Measurements from ENCODE around the gene ADH5. TPM values are rescaled to one million over a fixed set of nuclear protein-coding genes. Genes with fewer than 3 reads are reported as not detected.

Gene ADH5
- total and polyA plus RNA-seq, 10 of the 15 experiments (the other 5 are each of a cell fraction or from before 2014, with no cell fraction given): 48.5 to 159 (median 95.3) TPM

DNA sequence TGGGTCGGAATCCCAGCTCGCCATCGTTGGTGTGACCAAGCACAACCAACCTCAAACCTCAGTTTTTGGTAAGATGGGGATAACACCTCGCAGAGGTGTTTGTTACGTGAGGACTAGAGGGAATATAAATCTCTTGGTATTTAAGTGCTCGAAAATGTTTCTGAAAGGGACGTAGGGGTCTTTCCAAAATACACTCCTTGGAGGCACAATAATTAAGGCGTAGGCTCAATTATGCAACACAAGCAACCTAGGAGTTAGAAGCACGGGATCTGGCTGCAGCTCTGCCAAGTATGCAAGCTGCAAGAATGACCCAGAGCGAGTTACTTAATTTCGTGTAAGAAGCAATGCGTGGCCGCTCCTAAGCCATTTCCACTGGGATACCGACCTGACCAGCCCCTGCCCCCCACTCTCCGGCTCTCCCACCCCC is 552 bp downstream of the ADH5 start:
- Histone ChIP-seq H3K4me1 (ENCODE audit: control insufficient read depth, insufficient read depth, low read length) (no peaks in the 10 kb centered on the region), H3K9ac (ENCODE audit: control insufficient read depth, insufficient read depth, low read length) (peak overlapping the region; percentile 86), H4K20me1 (ENCODE audit: control insufficient read depth, insufficient read depth) (no peaks in the 10 kb centered on the region), H3K4me3 (peak overlapping the region; percentile 90), H3K4me2 (ENCODE audit: control insufficient read depth, insufficient read depth) (peak overlapping the region; percentile 78), H3K9me3 (replicated peaks; ENCODE audit: control insufficient read depth, insufficient read depth, low read length) (no peaks in the 10 kb centered on the region; the same call in 2 of the 3 replicates), H3K27me3 (replicated peaks in 1 of 2; ENCODE audit: control insufficient read depth in 2 of 2, insufficient read depth in 2 of 2, low read length in 1 of 2) (no peaks in the 10 kb centered on the region), H3K79me2 (ENCODE audit: control insufficient read depth, insufficient read depth, low read length) (peaks cover 23% of the 10 kb centered on the region), H2AFZ (ENCODE audit: control insufficient read depth, low read depth, low read length) (peak overlapping the region; percentile 87), H3K27ac (ENCODE audit: control insufficient read depth, insufficient read depth) (peak overlapping the region; percentile 76), H3K36me3 (ENCODE audit: control insufficient read depth in 2 of 2, insufficient read depth in 2 of 2, low read length in 1 of 2) (peaks cover 3 to 5% of the 10 kb centered on the region in 2 experiments; a peak in 1 of 4 replicates)
- intact Hi-C loops (cut with micrococcal nuclease; ENCODE audit: unreplicated experiment): loop anchor here (1.0 kb wide), 1 partner anchor 316 kb away; no protein-coding TSS in a partner anchor
- TF ChIP-seq EGR1 (IDR thresholded peaks at IDR 0.05; ENCODE audit: borderline replicate concordance in 1 of 2, low read depth in 2 of 2, low read length in 2 of 2) (no peak), RUNX3 (IDR thresholded peaks at IDR 0.05; ENCODE audit: low read length) (0 out of 2 replicates have a peak, but pooled peaks have one; percentile 24)
- POLR2A ChIA-PET: interaction anchor here (0.5 to 2.2 kb wide), 6 partner anchors 13 to 827 kb away, joined by 3 to 11 read pairs (median 3); partner anchors contain the start of genes EIF4E and RAP1GDS1
- in situ Hi-C loops (cut with MboI): loop anchor here (25.0 kb wide), 1 partner anchor 849 kb away; the partner anchor contains the start of gene DNAJB14
- under 1% methylated on average over 15 of the region's 15 CpGs for WGBS (ENCODE audit: insufficient coverage, insufficient replicate concordance, low lambda C conversion rate, missing lambda C conversion rate)
- RAD21 ChIA-PET (ENCODE audit: unreplicated experiment): interaction anchor here (0.6 to 2.3 kb wide), 7 partner anchors 12 to 827 kb away, joined by 3 to 22 read pairs (median 5); partner anchors contain the start of genes METAP1 and RAP1GDS1
- CTCF ChIA-PET: interaction anchor here (0.6 to 4.5 kb wide), 6 partner anchors 30 to 317 kb away, joined by 3 to 36 read pairs (median 4); partner anchors contain the start of gene METAP1
- DNase-seq (ENCODE audit: low read depth, low spot score) (no peak), ATAC-seq (peak; percentile 41), FAIRE-seq (no peak)
- SMC1A ChIA-PET (ENCODE audit: uncharacterized antibody, unreplicated experiment): interaction anchor here (1.0 to 2.0 kb wide), 5 partner anchors 15 to 316 kb away, joined by 3 to 10 read pairs (median 5); no protein-coding TSS in a partner anchor
- BruUV-seq (replicated peaks): TSS peak; percentile 80

DNA sequence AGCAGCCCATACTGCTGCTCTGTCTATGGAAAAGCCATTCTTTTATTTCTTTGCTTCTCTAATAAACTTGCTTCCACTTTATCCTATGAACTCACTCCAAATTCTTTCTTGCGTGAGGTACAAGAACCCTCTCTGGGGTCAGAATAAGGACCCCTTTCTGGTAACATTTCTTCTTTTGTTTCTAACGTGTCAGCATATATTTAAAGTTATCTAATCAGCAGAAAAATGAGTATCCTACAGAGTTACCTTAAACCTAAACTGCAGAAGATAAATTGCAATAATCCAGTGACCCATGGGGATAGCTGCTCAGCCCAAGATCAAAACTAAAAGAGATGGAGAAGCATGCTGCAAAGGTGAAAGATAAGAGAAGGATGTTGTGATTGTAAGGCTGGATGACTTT is 4.0 kb downstream of the ADH5 start:
- no TSS peak for BruUV-seq (replicated peaks)
- in situ Hi-C loops (cut with MboI): loop anchor here (25.0 kb wide), 1 partner anchor 853 kb away; the partner anchor contains the start of gene DNAJB14
- ATAC-seq (no peak), FAIRE-seq (no peak), DNase-seq (ENCODE audit: low read depth, low spot score) (no peak)
- H3K4me2 ChIP-seq (ENCODE audit: control insufficient read depth, insufficient read depth): no peak overlapping the region
- no peak overlapping the region for H3K4me3 ChIP-seq
- H4K20me1 ChIP-seq (ENCODE audit: control insufficient read depth, insufficient read depth): no peaks in the 10 kb centered on the region
- POLR2A ChIA-PET: no interaction called here
- WGBS (ENCODE audit: insufficient coverage, insufficient replicate concordance, low lambda C conversion rate, missing lambda C conversion rate): 100% methylated on average over 2 of the region's 2 CpGs
- H3K9ac ChIP-seq (ENCODE audit: control insufficient read depth, insufficient read depth, low read length): no peak overlapping the region
- intact Hi-C loops (cut with micrococcal nuclease; ENCODE audit: unreplicated experiment): no loop called here
- H3K4me1 ChIP-seq (ENCODE audit: control insufficient read depth, insufficient read depth, low read length): no peaks in the 10 kb centered on the region
- SMC1A ChIA-PET (ENCODE audit: uncharacterized antibody, unreplicated experiment): no interaction called here
- RAD21 ChIA-PET (ENCODE audit: unreplicated experiment): no interaction called here
- no peak overlapping the region for H2AFZ ChIP-seq (ENCODE audit: control insufficient read depth, low read depth, low read length)
- H3K9me3 ChIP-seq (replicated peaks; ENCODE audit: control insufficient read depth, insufficient read depth, low read length): no peaks in the 10 kb centered on the region; the same call in 2 of the 3 replicates
- H3K27ac ChIP-seq (ENCODE audit: control insufficient read depth, insufficient read depth): no peak overlapping the region
- peaks cover 22% of the 10 kb centered on the region for H3K79me2 ChIP-seq (ENCODE audit: control insufficient read depth, insufficient read depth, low read length)
- H3K36me3 ChIP-seq (ENCODE audit: control insufficient read depth in 2 of 2, insufficient read depth in 2 of 2, low read length in 1 of 2): peaks cover 4 to 14% of the 10 kb centered on the region in 2 experiments
- H3K27me3 ChIP-seq (replicated peaks in 1 of 2; ENCODE audit: control insufficient read depth in 2 of 2, insufficient read depth in 2 of 2, low read length in 1 of 2): no peaks in the 10 kb centered on the region
- CTCF ChIA-PET: interaction anchor here (4.5 kb wide), 1 partner anchor 28 kb away, joined by 36 read pairs; no protein-coding TSS in a partner anchor
- TF ChIP-seq ATF7 (IDR thresholded peaks at IDR 0.05; ENCODE audit: low read depth) (no peak), NRF1 (conservative IDR thresholded peaks at IDR 0.05; ENCODE audit: low read depth, low read length) (no peak), KDM1A (IDR thresholded peaks at IDR 0.05; ENCODE audit: borderline replicate concordance) (no peak), HDGF (IDR thresholded peaks at IDR 0.05) (no peak), CBX5 (IDR thresholded peaks at IDR 0.05; ENCODE audit: low read depth) (no peak), ASH2L (IDR thresholded peaks at IDR 0.05; ENCODE audit: borderline replicate concordance, low read depth) (no peak), ZNF217 (IDR thresholded peaks at IDR 0.05) (no peak), NR2C1 (IDR thresholded peaks at IDR 0.05) (no peak)
- TF ChIP-seq, protein P1, sequence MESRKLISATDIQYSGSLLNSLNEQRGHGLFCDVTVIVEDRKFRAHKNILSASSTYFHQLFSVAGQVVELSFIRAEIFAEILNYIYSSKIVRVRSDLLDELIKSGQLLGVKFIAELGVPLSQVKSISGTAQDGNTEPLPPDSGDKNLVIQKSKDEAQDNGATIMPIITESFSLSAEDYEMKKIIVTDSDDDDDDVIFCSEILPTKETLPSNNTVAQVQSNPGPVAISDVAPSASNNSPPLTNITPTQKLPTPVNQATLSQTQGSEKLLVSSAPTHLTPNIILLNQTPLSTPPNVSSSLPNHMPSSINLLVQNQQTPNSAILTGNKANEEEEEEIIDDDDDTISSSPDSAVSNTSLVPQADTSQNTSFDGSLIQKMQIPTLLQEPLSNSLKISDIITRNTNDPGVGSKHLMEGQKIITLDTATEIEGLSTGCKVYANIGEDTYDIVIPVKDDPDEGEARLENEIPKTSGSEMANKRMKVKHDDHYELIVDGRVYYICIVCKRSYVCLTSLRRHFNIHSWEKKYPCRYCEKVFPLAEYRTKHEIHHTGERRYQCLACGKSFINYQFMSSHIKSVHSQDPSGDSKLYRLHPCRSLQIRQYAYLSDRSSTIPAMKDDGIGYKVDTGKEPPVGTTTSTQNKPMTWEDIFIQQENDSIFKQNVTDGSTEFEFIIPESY (IDR thresholded peaks at IDR 0.05): no peak
- TF ChIP-seq, protein P2, sequence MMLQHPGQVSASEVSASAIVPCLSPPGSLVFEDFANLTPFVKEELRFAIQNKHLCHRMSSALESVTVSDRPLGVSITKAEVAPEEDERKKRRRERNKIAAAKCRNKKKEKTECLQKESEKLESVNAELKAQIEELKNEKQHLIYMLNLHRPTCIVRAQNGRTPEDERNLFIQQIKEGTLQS (IDR thresholded peaks at IDR 0.05; ENCODE audit: borderline replicate concordance, extremely low read depth, low read depth, low read length): no peak
- TF ChIP-seq, protein P3, sequence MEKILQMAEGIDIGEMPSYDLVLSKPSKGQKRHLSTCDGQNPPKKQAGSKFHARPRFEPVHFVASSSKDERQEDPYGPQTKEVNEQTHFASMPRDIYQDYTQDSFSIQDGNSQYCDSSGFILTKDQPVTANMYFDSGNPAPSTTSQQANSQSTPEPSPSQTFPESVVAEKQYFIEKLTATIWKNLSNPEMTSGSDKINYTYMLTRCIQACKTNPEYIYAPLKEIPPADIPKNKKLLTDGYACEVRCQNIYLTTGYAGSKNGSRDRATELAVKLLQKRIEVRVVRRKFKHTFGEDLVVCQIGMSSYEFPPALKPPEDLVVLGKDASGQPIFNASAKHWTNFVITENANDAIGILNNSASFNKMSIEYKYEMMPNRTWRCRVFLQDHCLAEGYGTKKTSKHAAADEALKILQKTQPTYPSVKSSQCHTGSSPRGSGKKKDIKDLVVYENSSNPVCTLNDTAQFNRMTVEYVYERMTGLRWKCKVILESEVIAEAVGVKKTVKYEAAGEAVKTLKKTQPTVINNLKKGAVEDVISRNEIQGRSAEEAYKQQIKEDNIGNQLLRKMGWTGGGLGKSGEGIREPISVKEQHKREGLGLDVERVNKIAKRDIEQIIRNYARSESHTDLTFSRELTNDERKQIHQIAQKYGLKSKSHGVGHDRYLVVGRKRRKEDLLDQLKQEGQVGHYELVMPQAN (conservative IDR thresholded peaks at IDR 0.05): no peak

All from GM12878 (cell line).